Stimulated activated CD4-positive, alpha-beta T cell treated with anti-CD3 and anti-CD28 coated beads, TNF-alpha, amount 100 ng/mL, for 24 hours (primary cell): Measurements from ENCODE around the gene TRMT61B.
A peak's percentile ranks its signal among the peaks of the same experiment; 100 is the strongest.

ENCODE experiments used
- DNase-seq, 3 experiments: peaks; one replicate each; pipeline ENCODE4 v3.0.0-alpha.2; 2020; ENCODE audit warnings: low read depth in 3 of 3

The TRMT61B gene

DNA sequence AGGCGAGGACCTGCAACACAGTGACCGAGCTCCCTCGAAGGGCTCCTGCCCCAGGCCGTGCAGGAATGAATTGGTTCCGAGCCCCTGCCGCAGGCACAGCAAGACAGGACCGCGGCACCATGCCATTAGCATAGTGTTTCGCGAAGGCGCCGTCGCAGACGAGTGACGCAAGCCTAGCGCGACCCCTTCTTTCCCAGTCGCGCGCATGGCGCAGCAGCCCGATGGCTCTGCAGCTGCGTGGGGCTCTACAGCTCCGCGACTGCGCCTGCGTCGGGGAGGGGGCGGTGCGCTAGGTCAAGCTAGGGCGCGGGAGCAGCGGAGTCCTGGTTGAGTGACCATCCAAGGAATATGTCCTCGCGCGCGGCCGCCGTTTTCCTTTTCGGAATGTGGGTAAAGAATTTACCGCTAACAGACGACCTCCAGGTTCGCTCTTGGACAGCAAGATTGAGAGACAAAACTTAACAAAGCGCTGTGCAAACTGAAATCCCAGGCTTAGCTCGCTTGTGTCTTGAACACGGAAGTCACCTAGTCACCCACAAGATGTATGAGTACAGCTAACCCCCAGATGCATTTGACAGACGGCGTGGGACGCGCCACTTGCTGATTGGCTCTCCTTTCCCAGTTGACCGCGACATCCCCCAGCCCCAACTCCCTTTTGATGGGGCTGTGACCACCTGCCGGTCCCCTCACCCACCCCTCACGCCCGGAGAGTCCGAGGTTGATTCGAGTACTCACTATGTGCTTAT, at the start of gene TRMT61B:
TRMT61B (minus strand) TSS at position 164 of the 746 bp plus-strand sequence; CDS start at position 132, 32 bp downstream.
- peak; percentile 93 to 97 (median 97) for DNase-seq

DNA sequence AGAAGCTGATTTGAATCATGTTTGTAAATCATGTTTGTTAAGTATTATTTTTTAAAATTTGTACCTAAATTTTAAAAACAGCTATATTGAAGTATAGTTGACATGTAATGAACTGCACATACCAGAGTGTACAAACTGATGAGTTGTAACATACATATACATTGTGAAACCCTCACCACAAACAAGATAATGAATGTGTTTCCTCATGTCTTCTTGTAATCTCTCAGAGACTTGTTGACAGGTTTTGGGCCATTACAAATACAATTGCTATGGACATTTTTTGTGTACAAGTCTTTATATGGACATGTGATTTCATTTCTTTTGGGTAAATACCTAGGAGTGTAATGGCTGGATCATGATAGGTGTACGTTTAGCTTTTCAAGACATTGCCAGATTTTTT, 45.8 kb upstream of the TRMT61B start:
- no peak for DNase-seq

DNA sequence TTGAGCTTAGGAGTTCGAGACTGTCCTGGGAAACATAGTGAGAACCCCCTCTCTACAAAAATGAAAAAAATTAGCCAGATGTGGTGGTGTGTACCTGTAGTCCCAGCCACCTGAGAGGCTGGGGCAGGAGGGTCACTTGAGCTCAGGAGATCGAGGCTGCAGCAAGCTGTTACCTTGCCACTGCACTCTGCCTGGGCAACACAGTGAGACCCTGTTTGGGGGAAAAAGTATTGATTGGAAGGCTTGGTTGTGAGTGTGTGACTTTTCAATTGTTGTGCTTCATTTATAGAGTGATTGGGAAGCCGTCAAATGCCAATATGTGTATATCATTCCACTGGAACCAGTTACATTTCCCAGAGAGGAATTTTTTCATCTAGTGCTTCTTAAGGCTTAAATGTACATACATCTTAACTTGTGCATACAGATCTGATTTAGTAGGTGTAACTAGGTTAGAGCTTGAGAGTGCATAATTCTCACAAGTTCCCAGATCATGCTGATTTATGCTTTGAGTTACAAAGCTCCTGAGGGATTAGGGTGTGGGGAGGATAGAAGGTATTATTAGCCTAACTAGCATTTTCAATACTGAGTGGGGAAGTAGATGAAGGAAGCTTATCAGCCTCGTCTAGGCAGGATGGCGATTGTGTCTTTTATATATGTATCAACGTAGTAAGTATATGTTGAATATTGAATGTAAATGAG, 39.7 kb upstream of the TRMT61B start:
- no peak for DNase-seq

DNA sequence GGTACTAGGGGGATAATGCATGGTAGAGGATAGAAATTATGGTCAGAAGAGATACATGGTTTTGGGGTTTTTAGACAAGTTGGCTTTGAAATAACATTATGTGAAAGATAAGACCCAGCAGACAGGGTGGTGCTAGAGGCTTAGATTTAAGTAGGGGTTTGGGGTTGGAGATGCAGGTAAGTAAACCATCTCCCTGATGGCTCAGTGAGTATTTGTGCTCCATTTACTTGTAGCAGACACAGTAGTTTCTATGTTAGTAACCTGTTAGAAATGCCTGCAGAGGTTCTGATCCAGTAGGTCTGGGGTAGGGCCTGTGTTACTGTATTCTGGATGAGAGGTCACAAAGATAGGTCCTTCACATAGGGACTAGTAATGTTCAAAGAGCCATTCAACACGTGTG, 38.1 kb upstream of the TRMT61B start:
- DNase-seq, result no peak

- no peak for DNase-seq
Observed at GRCh38 chr2:28906821-28907220, 36.7 kb upstream of the TRMT61B start.

- DNase-seq, result no peak
Observed at GRCh38 chr2:28906376-28906775, 36.3 kb upstream of the TRMT61B start.

DNA sequence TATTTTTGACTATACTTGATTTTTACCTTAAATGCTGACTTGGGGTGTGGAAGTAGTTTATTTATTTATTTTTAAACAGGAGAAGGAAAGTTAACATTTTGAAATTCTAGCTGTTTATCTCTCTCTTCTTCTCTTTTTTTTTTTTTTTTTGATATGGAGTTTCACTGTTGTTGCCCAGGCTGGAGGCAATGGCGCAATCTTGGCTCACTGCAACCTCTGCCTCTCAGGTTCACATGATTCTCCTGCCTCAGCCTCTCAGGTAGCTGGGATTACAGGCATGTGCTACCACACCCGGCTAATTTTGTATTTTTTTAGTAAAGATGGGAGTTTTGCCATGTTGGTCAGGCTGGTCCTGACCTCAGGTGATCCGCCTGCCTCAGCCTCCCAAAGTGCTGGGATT, 35.4 kb upstream of the TRMT61B start:
- DNase-seq, result no peak

- no peak for DNase-seq
Observed at GRCh38 chr2:28904802-28905457, 34.8 kb upstream of the TRMT61B start.

GRCh38 chr2:28904295-28904694, 34.2 kb upstream of the TRMT61B start:
- no peak for DNase-seq

DNA sequence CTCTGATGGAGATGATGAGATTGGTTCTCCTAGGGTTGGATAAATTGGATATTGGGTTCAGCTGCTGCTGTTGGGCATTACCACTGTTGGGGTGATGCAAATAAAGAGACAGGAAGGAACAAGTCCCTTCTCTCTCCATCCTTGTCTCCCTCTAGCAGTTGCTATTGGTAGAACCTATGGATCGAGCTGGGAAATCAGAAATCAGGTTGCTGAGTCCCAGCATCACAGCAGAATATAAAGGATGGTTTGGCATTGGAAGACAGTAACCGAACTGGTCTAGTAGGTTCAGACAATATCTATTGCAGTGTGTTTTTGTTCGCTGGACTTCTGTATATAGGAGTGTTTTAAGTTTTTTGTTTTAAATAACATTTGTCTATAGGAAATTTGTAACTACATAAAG, 32.5 kb upstream of the TRMT61B start:
- DNase-seq, result no peak

GRCh38 chr2:28901841-28902240, 31.7 kb upstream of the TRMT61B start:
- no peak for DNase-seq

GRCh38 chr2:28901202-28901601, 31.1 kb upstream of the TRMT61B start:
- DNase-seq, result no peak

DNA sequence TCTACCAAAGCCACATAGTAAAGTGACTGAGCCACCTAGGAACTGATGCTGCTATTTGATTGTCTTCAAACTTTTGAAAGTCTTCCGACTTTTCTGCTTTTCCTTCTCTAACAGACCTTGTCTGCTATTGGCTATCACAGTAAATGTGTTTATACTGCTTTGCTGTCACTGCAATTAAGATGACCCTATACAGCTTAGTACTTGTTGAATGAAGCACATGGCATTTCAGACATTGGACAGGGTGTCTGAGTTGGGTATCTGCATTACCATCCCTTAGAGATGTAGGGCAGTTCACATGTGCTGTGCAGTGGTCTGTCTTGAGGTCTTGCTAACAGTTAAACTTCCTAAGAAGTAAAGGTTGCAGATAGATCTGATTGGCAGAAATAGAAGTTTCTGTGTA, 27.9 kb upstream of the TRMT61B start:
- DNase-seq, result no peak

DNA sequence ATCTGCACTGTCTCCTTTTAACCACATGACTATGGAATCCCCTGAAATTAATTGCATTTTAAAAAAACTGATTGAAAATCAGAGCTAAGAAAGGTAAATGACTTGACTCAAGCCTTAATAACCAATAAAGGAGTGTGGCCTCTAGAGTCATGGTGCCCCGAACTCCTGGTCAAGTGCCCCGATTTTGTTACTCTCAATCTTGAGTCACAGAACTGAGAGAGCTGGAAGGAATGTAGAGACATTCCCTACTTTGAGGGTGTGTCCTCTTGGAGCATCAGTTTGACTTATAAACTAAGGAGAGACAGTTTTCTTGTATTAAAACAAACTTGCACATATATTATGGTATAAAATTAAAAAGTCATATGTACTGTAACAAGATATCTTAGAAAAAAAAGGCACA, 26.8 kb upstream of the TRMT61B start:
- no peak for DNase-seq

DNA sequence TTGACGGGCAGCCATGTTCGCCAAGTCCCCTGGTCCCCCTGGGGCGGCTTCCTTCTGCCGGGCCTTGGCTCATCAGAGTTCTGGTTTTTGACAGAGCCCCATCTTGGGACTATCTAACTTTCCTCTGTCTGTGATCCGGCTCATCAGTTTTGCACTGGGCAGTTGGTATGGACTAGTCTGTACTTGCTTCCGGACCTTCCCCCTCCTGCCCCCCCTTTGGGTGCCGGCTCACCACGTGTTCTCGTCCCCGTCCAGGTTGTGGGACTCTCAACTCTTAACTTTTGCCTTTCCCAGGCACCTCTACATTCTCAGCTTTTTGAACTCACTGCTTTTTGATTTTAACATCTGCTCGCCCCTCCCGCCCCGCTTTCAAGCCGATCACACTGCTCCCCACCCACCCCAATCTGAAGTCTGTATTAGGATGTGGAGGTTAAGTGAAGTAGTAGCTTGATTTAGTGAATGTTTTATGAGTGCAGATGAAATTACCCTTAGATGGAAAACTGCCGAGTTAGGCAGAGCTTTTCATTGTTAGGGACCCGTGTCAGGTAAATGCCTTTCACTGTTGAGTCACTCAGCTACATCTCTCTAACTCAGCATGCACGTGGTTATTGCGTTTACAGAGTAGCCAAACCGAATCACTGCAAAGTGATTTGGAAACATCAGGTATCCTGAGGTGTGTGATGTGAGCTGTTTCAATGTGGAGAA, 25.2 kb upstream of the TRMT61B start:
- DNase-seq, result peak; percentile 11 to 41 (median 40)

DNA sequence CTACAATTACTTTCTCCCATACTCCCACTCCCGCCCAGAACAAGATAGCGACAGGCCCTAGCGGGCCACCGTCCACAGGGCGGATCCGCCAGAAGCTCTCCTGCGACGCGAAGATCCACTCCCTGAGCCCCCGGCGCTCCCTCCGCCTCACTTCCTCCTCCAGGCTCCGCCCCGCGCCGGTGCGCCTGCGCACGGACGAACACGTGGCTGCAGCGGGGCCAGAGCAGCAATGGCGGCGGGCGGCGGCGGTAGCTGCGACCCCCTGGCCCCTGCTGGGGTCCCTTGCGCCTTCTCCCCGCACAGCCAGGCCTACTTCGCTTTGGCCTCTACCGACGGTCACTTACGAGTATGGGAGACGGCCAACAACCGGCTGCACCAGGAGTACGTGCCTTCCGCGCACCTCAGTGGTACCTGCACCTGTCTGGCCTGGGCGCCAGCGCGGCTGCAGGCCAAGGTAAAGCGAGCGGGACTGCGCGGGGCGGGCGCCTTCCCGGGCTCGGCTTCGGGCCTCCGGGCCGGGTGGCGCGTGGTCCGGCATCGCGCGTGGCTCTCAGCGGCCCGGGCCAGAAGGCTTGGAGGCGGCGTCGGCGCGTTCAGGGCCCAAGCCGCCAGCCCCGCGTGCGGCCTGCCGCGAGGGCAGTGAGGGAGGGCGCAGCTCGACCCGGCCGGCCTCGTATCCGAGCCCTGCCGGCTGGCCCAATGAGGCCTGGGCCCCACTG, 24.5 kb upstream of the TRMT61B start, which contains the start of gene WDR43:
WDR43 (plus strand) TSS at position 198 of the 719 bp plus-strand sequence; CDS start at position 230, 32 bp downstream.
- peak; percentile 95 to 97 (median 96) for DNase-seq

GRCh38 chr2:28893488-28893887, 23.4 kb upstream of the TRMT61B start:
- no peak for DNase-seq

DNA sequence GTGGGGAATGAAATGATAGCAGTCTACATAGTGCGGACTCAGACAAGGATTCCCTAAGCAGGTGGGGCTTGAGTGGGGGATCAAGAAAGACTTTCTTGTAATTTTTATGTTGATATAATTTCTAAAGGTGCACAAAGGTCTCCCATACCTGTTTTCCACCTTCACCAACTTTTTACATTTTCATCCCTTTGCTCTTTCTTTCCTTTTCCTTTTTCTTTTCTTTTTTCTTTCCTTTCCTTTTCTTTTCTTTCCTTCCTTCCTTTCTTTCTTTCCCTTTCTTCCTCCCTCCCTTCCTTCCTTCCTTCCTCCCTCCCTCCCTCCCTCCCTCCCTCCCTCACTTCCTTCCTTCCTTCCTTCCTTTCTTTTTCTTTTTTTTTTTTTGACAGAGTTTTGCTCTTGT, 10.1 kb upstream of the TRMT61B start:
- DNase-seq, result no peak

GRCh38 chr2:28871620-28872019, 1.5 kb upstream of the TRMT61B start:
- DNase-seq, result no peak

GRCh38 chr2:28869494-28870145, 489 bp downstream of the TRMT61B start:
- DNase-seq, result peak in 1 of 3 experiments; percentile 12

- no peak for DNase-seq
Observed at GRCh38 chr2:28868611-28869010, 1.5 kb downstream of the TRMT61B start.
